Activated gamma-delta T cell treated with anti-CD3 and anti-CD28 coated beads, Interleukin-2, amount 50 U/mL, for 16 hours (primary cell): ENCODE measurements around the gene SIX5.

Experiments used
- DNase-seq: peaks from one replicate; pipeline ENCODE4 v3.0.0-alpha.2; 2020; ENCODE audit warnings: low read depth

The SIX5 gene

DNA sequence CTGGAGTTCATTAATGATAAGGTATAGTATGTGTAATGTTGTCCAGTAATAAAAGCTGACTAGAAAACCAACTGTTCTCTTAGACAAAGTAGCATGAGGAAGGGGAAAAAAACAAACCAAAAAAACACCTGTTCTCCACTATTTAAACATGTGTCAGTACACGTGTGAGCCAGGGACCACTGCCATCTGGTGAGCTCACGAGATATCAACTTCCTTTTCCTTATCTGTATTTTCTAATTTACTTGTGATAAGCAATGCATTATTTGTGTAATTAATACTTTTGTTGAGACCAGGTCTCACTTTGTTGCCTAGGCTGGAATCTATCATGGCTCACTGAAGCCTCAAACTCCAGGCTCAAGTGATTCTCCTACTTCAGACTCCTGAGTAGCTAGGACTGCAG lies 4.3 kb upstream of the SIX5 start:
- no peak for DNase-seq

GRCh38 chr19:45772912-45773311 lies 3.9 kb upstream of the SIX5 start:
- DNase-seq, result no peak

- no peak for DNase-seq
Observed at GRCh38 chr19:45772130-45772840, 3.2 kb upstream of the SIX5 start.

GRCh38 chr19:45771311-45771933 lies 2.4 kb upstream of the SIX5 start:
- no peak for DNase-seq

GRCh38 chr19:45770192-45771101 lies 1.4 kb upstream of the SIX5 start:
- peak; percentile 88 for DNase-seq

DNA sequence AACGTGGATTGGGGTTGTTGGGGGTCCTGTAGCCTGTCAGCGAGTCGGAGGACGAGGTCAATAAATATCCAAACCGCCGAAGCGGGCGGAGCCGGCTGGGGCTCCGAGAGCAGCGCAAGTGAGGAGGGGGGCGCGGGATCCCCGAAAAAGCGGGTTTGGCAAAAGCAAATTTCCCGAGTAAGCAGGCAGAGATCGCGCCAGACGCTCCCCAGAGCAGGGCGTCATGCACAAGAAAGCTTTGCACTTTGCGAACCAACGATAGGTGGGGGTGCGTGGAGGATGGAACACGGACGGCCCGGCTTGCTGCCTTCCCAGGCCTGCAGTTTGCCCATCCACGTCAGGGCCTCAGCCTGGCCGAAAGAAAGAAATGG lies 754 bp upstream of the SIX5 start:
- DNase-seq, result no peak

- DNase-seq, result peak; percentile 18
Observed at GRCh38 chr19:45768655-45768983, 433 bp downstream of the SIX5 start.

DNA sequence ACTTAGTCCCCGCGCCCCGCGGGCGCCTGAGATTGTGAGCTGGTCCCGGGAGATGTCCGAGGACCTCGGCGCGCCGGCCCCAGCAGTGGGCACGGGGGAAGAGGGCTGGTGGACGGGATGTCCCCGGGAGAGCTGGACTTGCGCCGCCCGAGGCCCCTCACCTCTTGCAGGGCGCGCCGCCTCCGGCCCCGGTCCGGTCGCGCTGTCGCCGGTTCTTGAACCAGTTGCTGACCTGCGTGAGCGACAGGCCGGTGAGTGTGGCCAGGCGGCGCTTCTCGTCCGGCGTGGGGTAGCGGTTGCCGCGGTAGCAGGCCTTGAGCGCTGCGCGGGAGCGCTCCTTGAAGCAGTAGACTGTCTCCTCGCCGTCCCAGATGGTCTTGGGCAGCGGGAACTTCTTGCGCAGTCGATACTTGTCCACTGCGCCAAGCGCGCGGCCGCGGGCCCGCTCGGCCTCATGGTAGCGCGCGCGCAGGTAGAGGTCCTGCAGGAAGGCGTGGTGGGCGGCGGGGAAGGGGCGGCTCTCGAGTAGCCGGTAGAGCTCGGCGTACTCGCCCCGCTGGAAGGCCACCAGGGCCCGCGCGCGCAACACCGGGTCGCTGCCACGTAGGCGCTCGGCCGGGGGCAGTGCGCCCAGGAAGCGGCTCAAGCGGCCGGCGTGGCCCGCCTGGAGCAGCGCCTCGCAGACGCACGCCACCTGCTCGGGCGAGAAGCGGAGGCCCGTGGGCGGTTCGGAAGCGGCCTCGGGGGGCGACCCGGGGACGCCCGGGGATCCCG lies 984 bp downstream of the SIX5 start:
- no peak for DNase-seq

DNA sequence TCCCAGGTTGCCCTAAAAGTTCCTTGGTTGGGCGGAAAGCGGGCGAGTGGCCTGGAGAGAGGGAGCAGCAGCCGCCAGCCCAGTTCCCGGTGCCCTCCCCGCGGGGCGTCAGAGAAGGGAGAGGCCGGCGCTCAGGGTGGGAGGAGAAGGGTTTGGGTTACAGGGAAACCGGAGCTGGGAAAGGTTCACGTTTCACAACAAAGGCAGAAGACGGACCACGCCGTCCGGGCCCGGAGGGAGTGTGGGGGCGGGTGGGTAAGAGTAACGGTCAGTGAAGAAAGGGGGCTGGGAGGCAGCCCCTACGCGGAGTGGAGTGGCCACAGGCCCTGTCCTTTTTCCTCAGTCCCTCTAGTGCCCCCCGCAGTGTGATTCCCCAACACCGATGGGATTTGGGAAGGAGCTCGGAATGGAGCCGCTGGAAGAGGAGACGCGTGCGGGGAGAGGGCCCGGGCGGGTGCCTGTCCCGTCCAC lies 1.6 kb downstream of the SIX5 start:
- no peak for DNase-seq

DNA sequence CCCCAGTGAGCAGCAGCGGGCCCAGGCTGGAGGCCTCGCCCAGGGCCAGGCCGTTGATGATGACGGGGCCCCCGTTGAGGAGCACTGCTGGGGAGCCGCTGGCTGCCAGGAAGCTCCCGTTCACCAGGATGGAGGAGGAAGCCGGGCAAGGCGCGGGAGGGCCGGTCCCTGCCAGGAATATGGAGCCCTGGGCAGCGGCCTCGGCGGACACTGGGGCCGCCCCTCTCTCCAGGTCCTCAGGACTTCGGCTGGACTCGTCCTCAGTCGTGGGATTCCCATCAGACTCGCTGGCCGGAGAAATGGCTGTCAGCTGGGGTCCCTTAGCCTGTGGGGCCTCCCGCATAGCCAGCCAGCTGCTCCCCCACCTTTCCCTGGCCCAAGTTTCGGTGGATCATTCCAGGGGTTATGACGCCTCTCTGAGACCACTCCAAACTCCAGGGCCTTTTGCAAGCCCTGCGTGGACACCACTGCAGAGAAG lies 2.1 kb downstream of the SIX5 start:
- DNase-seq, result no peak

GRCh38 chr19:45766296-45766868 lies 2.7 kb downstream of the SIX5 start:
- no peak for DNase-seq

GRCh38 chr19:45765702-45766295 lies 3.3 kb downstream of the SIX5 start:
- DNase-seq, result no peak

GRCh38 chr19:45764945-45765701 lies 3.9 kb downstream of the SIX5 start:
- no peak for DNase-seq

DNA sequence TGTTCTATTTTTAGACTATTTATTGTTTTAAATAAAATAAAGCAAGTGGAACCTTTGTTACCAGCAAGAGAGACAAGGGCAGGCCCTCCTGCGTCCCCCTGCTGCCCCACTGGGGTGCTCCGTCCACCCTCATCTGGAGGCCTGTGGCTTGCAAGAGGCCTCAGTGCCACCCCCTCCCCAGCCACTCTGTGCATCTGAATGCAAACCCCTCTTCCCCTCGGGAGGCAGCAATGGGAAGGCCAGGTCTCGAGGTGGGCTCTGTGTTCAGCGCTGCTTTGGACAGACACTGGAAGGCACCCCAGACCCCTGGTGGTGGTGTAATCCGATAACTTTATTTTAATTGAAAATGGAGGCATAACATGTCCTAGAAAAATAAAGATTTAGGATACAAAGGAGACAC lies 4.6 kb downstream of the SIX5 start:
- no peak for DNase-seq

- DNase-seq, result no peak
Observed at GRCh38 chr19:45763691-45764294, 5.3 kb downstream of the SIX5 start.

DNA sequence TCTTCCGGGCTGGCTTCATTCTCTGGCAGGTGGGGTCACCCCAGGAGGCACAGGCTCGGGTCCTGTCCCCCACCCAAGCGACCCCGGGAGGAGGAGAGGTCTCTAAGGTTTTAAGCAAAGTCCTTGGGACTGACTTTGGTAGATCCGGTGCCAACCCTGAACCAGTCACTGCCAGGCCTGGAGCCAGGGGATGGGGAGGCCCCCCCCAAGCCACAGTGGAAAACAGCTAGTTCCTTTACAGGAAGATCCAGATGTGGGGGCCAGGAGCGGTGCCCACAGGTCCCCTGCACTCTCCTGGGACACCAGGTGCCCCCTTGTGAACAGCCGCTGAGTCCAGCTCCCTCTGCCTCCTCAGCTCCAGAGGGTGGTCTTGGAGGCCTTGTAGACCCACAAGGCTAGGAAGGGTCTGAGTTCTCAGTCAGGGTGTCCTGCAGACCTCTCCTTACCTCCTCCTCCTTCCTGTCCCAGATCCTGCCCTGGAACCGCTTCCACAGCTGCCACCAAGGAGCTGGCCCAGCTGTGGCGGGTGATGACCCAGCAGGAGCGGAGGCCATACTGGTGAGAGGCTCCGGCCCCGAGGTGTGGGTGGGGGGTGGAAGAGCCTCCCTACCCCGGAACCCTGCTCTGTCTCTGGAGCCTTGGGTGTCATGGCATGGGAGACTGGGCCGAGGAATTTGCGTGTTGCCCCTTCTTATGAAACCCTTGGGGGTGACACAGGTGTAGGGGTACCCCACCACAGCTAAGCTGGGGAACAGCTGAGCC lies 6.0 kb downstream of the SIX5 start:
- no peak for DNase-seq

DNA sequence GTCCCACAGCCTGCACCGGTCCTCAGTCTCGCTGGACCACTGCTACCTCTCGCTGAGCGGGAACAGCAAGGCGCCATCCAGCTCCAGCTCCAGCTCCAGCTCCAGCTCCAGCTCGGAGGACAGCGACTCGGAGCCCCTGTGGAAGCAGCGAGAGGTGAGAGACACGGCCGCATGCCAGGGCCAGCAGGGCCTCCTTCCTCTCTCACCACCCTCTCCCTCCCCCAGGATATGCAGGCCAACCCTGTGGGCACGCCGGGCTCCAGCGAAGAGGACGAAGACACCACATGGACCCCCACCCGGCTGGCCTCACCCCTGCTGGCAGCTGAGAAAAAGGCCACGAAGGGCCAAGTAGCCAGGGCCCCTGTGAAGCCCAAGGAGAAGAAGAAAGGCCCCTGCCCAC lies 7.3 kb downstream of the SIX5 start:
- DNase-seq, result no peak

- no peak for DNase-seq
Observed at GRCh38 chr19:45758921-45759320, 10.1 kb downstream of the SIX5 start.

DNA sequence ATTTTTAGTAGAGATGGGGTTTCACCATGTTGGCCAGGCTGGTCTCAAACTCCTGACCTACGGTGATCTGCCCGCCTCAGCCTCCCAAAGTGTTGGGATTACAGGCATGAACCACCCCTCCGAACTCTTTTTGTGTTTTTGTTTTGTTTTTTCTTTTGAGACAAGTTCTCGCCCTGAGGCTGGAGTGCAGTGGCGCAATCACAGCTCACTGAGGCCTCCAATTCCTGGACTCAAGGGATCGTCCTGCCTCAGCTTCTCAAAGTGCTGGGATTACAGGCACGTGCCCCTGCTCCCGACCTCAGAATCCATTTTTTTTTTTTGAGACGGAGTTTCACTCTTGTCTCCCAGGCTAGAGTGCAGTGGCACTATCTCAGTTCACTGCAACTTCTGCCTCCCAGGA lies 11.4 kb downstream of the SIX5 start:
- no peak for DNase-seq
